H1 (cell line): ENCODE results near the gene ZNF597. TPM values are rescaled to one million over a fixed set of nuclear protein-coding genes. Genes with fewer than 3 reads are reported as not detected.

Experiments used
- SIRT6 ChIP-seq: IDR thresholded peaks from one replicate; pipeline ENCODE4 v1.7.1; 2012; ENCODE audit warnings: low read length, inconsistent platforms
- polyA plus RNA-seq, 7 experiments: library from polyadenylated mRNA; depleted of rRNA in 3 of 7; stranded (reverse) in 5 of 7; unstranded in 2 of 7; fragments of >200 nt in 5 of 7; fragments of 200-250 nt in 2 of 7; gene quantifications; 1 replicate in 5 of 7; 2 replicates in 1 of 7; 4 replicates in 1 of 7; pipeline versions ENCODE4 v1.2.1 to v1.2.3, GENCODE V29; 2011 to 2013; ENCODE audit warnings: missing spikeins in 2 of 7, mixed read lengths in 2 of 7
- total RNA-seq: library from RNA; stranded (reverse); fragmentation: NEBNext Ultra II Directional; extraction: Animal tissue kit (Norgen Biotek cat#: 25700); gene quantifications from 2 replicates; pipeline ENCODE4 v1.2.1, GENCODE V29; 2021

ZNF597 gene
- total and polyA plus RNA-seq, 2 of the 8 experiments (the other 6 are each of a cell fraction or from before 2014, with no cell fraction given), result 0.68 to 2.6 TPM

GRCh38 chr16:3485821-3486505 lies 42.7 kb upstream of the ZNF597 start (continued):
- TF ChIP-seq SIRT6, result no peak
